ENCODE data around the gene TOPBP1. TPM values are rescaled to one million over a fixed set of nuclear protein-coding genes. Genes with fewer than 3 reads are reported as not detected.

TOPBP1 gene
- total RNA-seq, 4 donors from 2014 or later, result 15.6 to 29.1 (median 17.5) TPM

DNA sequence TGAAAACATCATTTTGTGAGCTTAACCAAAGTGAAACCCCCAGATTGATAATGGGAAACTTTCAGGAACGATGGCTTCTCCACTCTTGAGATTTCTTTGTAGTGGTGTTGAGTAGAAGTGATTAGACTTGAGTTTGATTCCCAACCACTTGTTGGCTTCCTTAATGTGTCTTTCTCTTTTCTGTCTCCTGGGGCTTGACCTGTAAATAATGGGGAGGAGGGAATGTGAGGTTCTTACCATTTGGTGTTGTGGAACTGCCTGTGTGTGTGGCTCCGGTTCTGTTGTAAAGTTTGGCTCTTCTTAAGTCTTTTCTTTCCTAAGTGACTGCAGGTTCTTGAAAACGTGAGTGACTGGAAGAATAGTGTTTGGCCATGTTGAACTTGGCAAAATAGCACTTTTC, 85.6 kb downstream of the TOPBP1 start:
- Histone ChIP-seq H3K9me3 (no peaks in the 10 kb centered on the region), H3K27me3 (no peaks in the 10 kb centered on the region), H3K36me3 (peaks cover 11 to 51% (median 32%) of the 10 kb centered on the region in 4 donors), H3K4me1 (peaks cover 61 to 81% (median 77%) of the 10 kb centered on the region in 4 donors), H3K27ac (replicated peaks in 1 of 4) (peak overlapping the region in 2 of 4 donors; percentile 95 to 99), H3K4me3 (peak overlapping the region; percentile 66 to 90 (median 84))
- intact Hi-C loops (cut with DNase I), result loop anchor here (10.0 kb wide), 3 partner anchors 111 to 851 kb away; partner anchors contain the start of gene NPHP3
- 34% methylated on average over 3 of the region's 3 CpGs for WGBS
- no peak for DNase-seq (ENCODE audit: extremely low spot score)
- no peak for TF ChIP-seq POLR2AphosphoS5 (IDR thresholded peaks at IDR 0.05)
- TF ChIP-seq EP300 (IDR thresholded peaks at IDR 0.05), result no peak
- TF ChIP-seq POLR2A (IDR thresholded peaks at IDR 0.05; ENCODE audit: low read depth), result no peak
- TF ChIP-seq, protein P1, sequence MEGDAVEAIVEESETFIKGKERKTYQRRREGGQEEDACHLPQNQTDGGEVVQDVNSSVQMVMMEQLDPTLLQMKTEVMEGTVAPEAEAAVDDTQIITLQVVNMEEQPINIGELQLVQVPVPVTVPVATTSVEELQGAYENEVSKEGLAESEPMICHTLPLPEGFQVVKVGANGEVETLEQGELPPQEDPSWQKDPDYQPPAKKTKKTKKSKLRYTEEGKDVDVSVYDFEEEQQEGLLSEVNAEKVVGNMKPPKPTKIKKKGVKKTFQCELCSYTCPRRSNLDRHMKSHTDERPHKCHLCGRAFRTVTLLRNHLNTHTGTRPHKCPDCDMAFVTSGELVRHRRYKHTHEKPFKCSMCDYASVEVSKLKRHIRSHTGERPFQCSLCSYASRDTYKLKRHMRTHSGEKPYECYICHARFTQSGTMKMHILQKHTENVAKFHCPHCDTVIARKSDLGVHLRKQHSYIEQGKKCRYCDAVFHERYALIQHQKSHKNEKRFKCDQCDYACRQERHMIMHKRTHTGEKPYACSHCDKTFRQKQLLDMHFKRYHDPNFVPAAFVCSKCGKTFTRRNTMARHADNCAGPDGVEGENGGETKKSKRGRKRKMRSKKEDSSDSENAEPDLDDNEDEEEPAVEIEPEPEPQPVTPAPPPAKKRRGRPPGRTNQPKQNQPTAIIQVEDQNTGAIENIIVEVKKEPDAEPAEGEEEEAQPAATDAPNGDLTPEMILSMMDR (IDR thresholded peaks at IDR 0.05), result no peak

DNA sequence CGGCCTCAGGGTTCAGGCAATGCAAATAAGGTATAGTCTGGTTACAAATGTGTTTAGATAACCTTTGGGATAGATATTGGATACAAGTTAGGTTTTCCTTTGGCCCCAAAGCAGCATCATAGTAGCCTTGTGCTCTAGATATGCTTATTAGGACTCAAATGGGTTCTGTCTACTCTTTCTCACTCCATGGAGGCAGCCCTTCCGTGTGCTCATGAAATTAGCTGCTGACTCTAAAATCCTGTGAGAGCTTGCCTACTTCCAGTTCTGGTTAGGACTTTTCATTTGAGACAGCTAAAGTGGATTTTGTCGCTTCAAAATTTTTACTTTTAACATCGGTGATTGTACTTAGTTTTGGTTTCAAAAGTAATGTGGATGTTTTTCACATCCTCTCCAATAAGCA, 86.7 kb downstream of the TOPBP1 start:
- intact Hi-C loops (cut with DNase I), result loop anchor here (10.0 kb wide), 3 partner anchors 110 to 850 kb away; partner anchors contain the start of gene NPHP3
- peak overlapping the region; percentile 66 to 90 (median 84) for H3K4me3 ChIP-seq
- peaks cover 6 to 41% (median 28%) of the 10 kb centered on the region in 4 donors for H3K36me3 ChIP-seq
- 35% methylated on average over 4 of the region's 4 CpGs for WGBS
- DNase-seq (ENCODE audit: extremely low spot score), result no peak
- H3K4me1 ChIP-seq, result peaks cover 69 to 81% (median 78%) of the 10 kb centered on the region in 4 donors
- peak overlapping the region; percentile 94 to 99 (median 96) for H3K27ac ChIP-seq (replicated peaks in 1 of 4)
- TF ChIP-seq EP300 (IDR thresholded peaks at IDR 0.05), result no peak
- no peak for TF ChIP-seq POLR2A (IDR thresholded peaks at IDR 0.05; ENCODE audit: low read depth)
- TF ChIP-seq POLR2AphosphoS5 (IDR thresholded peaks at IDR 0.05), result no peak
- TF ChIP-seq, protein P1 (IDR thresholded peaks at IDR 0.05), result no peak
- no peaks in the 10 kb centered on the region for H3K9me3 ChIP-seq
- H3K27me3 ChIP-seq, result no peaks in the 10 kb centered on the region

DNA sequence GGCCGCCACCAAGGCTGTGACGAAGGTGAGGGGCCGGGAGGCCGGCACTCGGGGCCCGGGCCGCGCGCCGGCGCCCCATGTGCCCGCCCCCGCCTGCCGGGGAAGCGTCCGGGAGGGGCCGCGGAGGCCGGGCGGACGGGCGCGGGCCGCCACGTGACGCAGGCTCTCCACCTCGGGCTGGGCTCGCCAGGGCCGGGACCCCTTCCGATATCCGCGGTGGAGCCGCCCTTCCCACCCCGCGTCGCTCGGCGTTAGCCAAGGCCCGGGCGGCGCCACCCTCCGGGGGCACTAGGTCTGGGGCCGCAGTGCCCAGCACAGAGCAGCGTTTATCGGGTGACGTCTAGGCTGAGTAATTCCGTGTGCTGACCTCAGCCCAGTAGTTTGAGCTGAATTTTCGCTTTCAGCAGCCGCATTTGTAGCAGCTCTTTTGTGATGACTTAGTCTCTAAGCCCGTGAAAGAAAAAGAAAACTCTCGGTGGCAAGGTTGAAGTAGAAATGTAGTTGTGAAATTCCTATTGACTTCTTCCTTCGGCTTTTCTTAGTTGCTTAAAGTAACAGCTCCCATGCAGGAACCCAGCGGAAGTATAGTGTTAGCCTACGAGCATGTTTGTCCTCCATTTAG, 87.4 kb downstream of the TOPBP1 start:
- WGBS, result 0% methylated on average over 8 of the region's 54 CpGs
- H3K27me3 ChIP-seq, result no peaks in the 10 kb centered on the region
- H3K4me1 ChIP-seq, result peaks cover 69 to 82% (median 78%) of the 10 kb centered on the region in 4 donors
- H3K9me3 ChIP-seq, result no peaks in the 10 kb centered on the region
- peaks cover 5 to 34% (median 23%) of the 10 kb centered on the region in 4 donors for H3K36me3 ChIP-seq
- no peak for DNase-seq (ENCODE audit: extremely low spot score)
- H3K27ac ChIP-seq (replicated peaks in 1 of 4), result peak overlapping the region; percentile 94 to 99 (median 96)
- TF ChIP-seq EP300 (IDR thresholded peaks at IDR 0.05) (no peak), POLR2A (IDR thresholded peaks at IDR 0.05; ENCODE audit: low read depth) (no peak), POLR2AphosphoS5 (IDR thresholded peaks at IDR 0.05) (peak; percentile 70 to 75)
- TF ChIP-seq, protein P1 (IDR thresholded peaks at IDR 0.05), result peak in 2 of 3 experiments; percentile 7 to 12
- intact Hi-C loops (cut with DNase I), result loop anchor here (10.0 kb wide), 3 partner anchors 110 to 850 kb away; partner anchors contain the start of gene NPHP3
- peak overlapping the region; percentile 66 to 90 (median 84) for H3K4me3 ChIP-seq

DNA sequence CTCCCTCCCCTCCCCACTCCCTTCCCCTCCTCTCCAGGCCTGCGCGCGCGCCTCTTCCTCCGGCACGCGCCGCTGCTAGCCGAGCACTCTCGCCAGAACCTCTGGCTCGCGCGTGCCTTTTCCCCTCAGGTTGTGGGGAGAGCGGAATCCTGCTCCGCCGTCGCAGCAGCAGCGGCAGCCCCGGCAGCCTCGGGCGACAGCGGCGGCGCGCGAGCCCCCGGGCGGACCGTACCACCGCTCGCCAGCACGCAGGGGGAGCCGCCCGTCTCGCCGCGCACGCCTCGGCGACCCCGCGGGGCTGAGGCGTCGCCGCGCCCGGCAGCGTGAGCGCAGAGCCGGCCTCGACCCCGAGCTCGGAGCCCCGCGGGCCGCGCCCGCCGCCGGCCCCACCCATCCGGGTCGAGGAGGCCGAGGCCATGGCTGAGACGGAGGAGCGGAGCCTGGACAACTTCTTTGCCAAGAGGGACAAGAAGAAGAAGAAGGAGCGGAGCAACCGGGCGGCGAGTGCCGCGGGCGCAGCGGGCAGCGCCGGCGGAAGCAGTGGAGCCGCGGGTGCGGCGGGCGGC, 88.0 kb downstream of the TOPBP1 start, which contains the start of gene CDV3:
Gene CDV3 (plus strand): TSS at position 58 of the 566 bp plus-strand sequence. CDS start 359 bp downstream, at position 417.
- peak within 1 kb of the TSS; percentile 66 to 90 (median 84) for H3K4me3 ChIP-seq
- no peaks in the 10 kb centered on the region for H3K27me3 ChIP-seq
- H3K36me3 ChIP-seq, result peaks cover 5 to 27% (median 18%) of the 10 kb centered on the region in 4 donors
- peaks cover 63 to 77% (median 73%) of the 10 kb centered on the region in 4 donors for H3K4me1 ChIP-seq
- intact Hi-C loops (cut with DNase I), result loop anchor here (10.0 kb wide), 3 partner anchors 109 to 849 kb away; partner anchors contain the start of gene NPHP3
- TF ChIP-seq, protein P1 (IDR thresholded peaks at IDR 0.05), result peak in 1 of 3 experiments; percentile 10
- TF ChIP-seq POLR2AphosphoS5 (IDR thresholded peaks at IDR 0.05) (peak; percentile 78 to 96), EP300 (IDR thresholded peaks at IDR 0.05) (no peak), POLR2A (IDR thresholded peaks at IDR 0.05; ENCODE audit: low read depth) (peak; percentile 75)
- no peak for DNase-seq (ENCODE audit: extremely low spot score)
- no peaks in the 10 kb centered on the region for H3K9me3 ChIP-seq
- H3K27ac ChIP-seq (replicated peaks in 1 of 4), result peak within 1 kb of the TSS; percentile 94 to 99 (median 96)
- WGBS, result 0% methylated on average over 19 of the region's 81 CpGs

All from esophagus muscularis mucosa (tissue), 4 donors.